PFSK-1 (cell line): ENCODE measurements around the gene ADAM23.

Experiments used
- FOXP2 ChIP-seq: optimal IDR thresholded peaks from 2 replicates; pipeline ENCODE3; 2011; ENCODE audit warnings: borderline replicate concordance, control low read depth, inconsistent platforms; ENCODE audit not compliant: insufficient read depth; ENCODE audit errors: extremely low read length, extremely low read depth
- POLR2AphosphoS5 ChIP-seq: IDR thresholded peaks from 2 replicates; pipeline ENCODE4 v1.6.1; 2012; ENCODE audit warnings: low read depth, mild to moderate bottlenecking, control low read depth, low read length, moderate library complexity
- SIN3A ChIP-seq: IDR thresholded peaks from 2 replicates; pipeline ENCODE4 v1.6.1; 2012; ENCODE audit warnings: mild to moderate bottlenecking, low read length, moderate library complexity, borderline replicate concordance; ENCODE audit not compliant: insufficient read depth
- TAF1 ChIP-seq: IDR thresholded peaks from 2 replicates; pipeline ENCODE4 v1.6.1; 2012; ENCODE audit warnings: low read length, control low read depth, borderline replicate concordance; ENCODE audit not compliant: insufficient read depth
- TF ChIP-seq, protein P1 (sequence below), 2 experiments: IDR thresholded peaks; 2 replicates each; pipeline versions ENCODE4 v1.6.1 to v1.8.0; 2011 to 2012; ENCODE audit warnings: low read depth in 2 of 2, low read length in 2 of 2, control low read depth in 1 of 2, inconsistent platforms in 1 of 2, mild to moderate bottlenecking in 1 of 2, moderate library complexity in 1 of 2; ENCODE audit not compliant: insufficient read depth in 1 of 2

The ADAM23 gene

GRCh38 chr2:206647985-206648384 lies 204.7 kb downstream of the ADAM23 start:
- TF ChIP-seq POLR2AphosphoS5 = no peak
- no peak for TF ChIP-seq FOXP2
- no peak for TF ChIP-seq TAF1

GRCh38 chr2:206657087-206657486 lies 213.8 kb downstream of the ADAM23 start:
- TF ChIP-seq POLR2AphosphoS5 = no peak
- no peak for TF ChIP-seq SIN3A
- no peak for TF ChIP-seq TAF1
- TF ChIP-seq FOXP2 = no peak
- TF ChIP-seq, protein P1, sequence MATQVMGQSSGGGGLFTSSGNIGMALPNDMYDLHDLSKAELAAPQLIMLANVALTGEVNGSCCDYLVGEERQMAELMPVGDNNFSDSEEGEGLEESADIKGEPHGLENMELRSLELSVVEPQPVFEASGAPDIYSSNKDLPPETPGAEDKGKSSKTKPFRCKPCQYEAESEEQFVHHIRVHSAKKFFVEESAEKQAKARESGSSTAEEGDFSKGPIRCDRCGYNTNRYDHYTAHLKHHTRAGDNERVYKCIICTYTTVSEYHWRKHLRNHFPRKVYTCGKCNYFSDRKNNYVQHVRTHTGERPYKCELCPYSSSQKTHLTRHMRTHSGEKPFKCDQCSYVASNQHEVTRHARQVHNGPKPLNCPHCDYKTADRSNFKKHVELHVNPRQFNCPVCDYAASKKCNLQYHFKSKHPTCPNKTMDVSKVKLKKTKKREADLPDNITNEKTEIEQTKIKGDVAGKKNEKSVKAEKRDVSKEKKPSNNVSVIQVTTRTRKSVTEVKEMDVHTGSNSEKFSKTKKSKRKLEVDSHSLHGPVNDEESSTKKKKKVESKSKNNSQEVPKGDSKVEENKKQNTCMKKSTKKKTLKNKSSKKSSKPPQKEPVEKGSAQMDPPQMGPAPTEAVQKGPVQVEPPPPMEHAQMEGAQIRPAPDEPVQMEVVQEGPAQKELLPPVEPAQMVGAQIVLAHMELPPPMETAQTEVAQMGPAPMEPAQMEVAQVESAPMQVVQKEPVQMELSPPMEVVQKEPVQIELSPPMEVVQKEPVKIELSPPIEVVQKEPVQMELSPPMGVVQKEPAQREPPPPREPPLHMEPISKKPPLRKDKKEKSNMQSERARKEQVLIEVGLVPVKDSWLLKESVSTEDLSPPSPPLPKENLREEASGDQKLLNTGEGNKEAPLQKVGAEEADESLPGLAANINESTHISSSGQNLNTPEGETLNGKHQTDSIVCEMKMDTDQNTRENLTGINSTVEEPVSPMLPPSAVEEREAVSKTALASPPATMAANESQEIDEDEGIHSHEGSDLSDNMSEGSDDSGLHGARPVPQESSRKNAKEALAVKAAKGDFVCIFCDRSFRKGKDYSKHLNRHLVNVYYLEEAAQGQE (IDR thresholded peaks at IDR 0.05; ENCODE audit: insufficient read depth in 1 of 2, low read depth in 2 of 2, low read length in 2 of 2) = no peak

GRCh38 chr2:206665251-206665650 lies 221.9 kb downstream of the ADAM23 start:
- no peak for TF ChIP-seq POLR2AphosphoS5
- no peak for TF ChIP-seq SIN3A
- no peak for TF ChIP-seq TAF1
- TF ChIP-seq FOXP2 = no peak
